B cell (primary cell): Measurements from ENCODE around the gene FTO. TPM values are rescaled to one million over a fixed set of nuclear protein-coding genes. Genes with fewer than 3 reads are reported as not detected.

Experiments
- ATAC-seq: fragments of 200-7000 bp; cut with Tn5 transposase; one replicate; pipeline ENCODE4 v1.10.0; 2021; ENCODE audit warnings: low read depth, mild to moderate bottlenecking, moderate number of reproducible peaks, moderate library complexity
- CTCF ChIA-PET: fragments of 350-600 bp; sonication (Branson Sonifier 250); formaldehyde crosslinking; loops from one replicate; lab custom pipeline; 2021; ENCODE audit warnings: antibody characterized with exemption, inconsistent platforms; lab: Charles Lee
- POLR2A ChIA-PET: fragments of 350-600 bp; sonication (Branson Sonifier 250); formaldehyde crosslinking; loops from one replicate; lab custom pipeline; 2021; ENCODE audit warnings: antibody characterized with exemption; lab: Charles Lee
- DNase-seq: peaks from one replicate; pipeline ENCODE4 v3.0.0; 2013
- H2AFZ ChIP-seq: 2 replicates; pipeline ENCODE4 v1.6.1; 2012; ENCODE audit warnings: mild to moderate bottlenecking, low read depth, low read length; ENCODE audit not compliant: insufficient read depth, poor library complexity, severe bottlenecking
- H3K27ac ChIP-seq, 2 donors: 1 replicate in 1 of 2; 2 replicates in 1 of 2; pipeline ENCODE4 v1.5.1; 2012 to 2013; ENCODE audit warnings: low read length in 2 of 2, mild to moderate bottlenecking in 2 of 2, moderate library complexity in 1 of 2
- H3K27me3 ChIP-seq, 4 experiments: fragments of 200-600 bp in 1 of 4; sonication (generic) in 1 of 4; replicated peaks in 1 of 4; 1 replicate in 2 of 4; 2 replicates in 2 of 4; pipeline versions ENCODE4 v1.6.1 to v1.7.0; 2013 to 2016; ENCODE audit warnings: low read length in 3 of 4, mild to moderate bottlenecking in 2 of 4, mixed read lengths in 1 of 4, moderate library complexity in 1 of 4; ENCODE audit not compliant: insufficient read depth in 4 of 4, control insufficient read depth in 3 of 4; ENCODE audit errors: control extremely low read depth in 1 of 4
- H3K36me3 ChIP-seq, 2 experiments: replicated peaks in 1 of 2; 1 replicate in 1 of 2; 2 replicates in 1 of 2; pipeline versions ENCODE4 v1.6.1 to v1.7.1; 2013; ENCODE audit warnings: low read length in 1 of 2; ENCODE audit not compliant: insufficient read depth in 2 of 2, control insufficient read depth in 1 of 2; ENCODE audit errors: control extremely low read depth in 1 of 2, extremely low read depth in 1 of 2
- H3K4me1 ChIP-seq, 2 donors: fragments of 200-600 bp in 1 of 2; sonication (generic) in 1 of 2; 1 replicate in 1 of 2; 2 replicates in 1 of 2; pipeline versions ENCODE4 v1.5.1 to v1.6.1; 2013 to 2017; ENCODE audit warnings: low read length in 2 of 2; ENCODE audit not compliant: control insufficient read depth in 2 of 2, insufficient read depth in 2 of 2
- H3K4me2 ChIP-seq: replicated peaks from 2 replicates; pipeline ENCODE3; 2012; ENCODE audit warnings: mild to moderate bottlenecking, low read depth, low read length; ENCODE audit not compliant: poor library complexity, severe bottlenecking
- H3K4me3 ChIP-seq, 5 experiments: fragments of 200-600 bp in 1 of 5; sonication (generic) in 1 of 5; 1 replicate in 3 of 5; 2 replicates in 2 of 5; pipeline versions ENCODE4 v1.5.1 to v1.7.0; 2011 to 2016; ENCODE audit warnings: low read length in 4 of 5, mild to moderate bottlenecking in 4 of 5, low read depth in 2 of 5, control low read depth in 1 of 5, moderate library complexity in 1 of 5; ENCODE audit not compliant: insufficient read depth in 1 of 5; ENCODE audit errors: control extremely low read depth in 1 of 5, extremely low read depth in 1 of 5
- H3K79me2 ChIP-seq: fragments of 200-600 bp; sonication (generic); one replicate; pipeline ENCODE4 v1.6.0; 2016; ENCODE audit warnings: low read length; ENCODE audit not compliant: control insufficient read depth, insufficient read depth
- H3K9ac ChIP-seq: fragments of 200-600 bp; sonication (generic); 2 replicates; pipeline ENCODE4 v1.6.1; 2017; ENCODE audit warnings: mild to moderate bottlenecking, low read length, moderate library complexity
- H3K9me3 ChIP-seq, 3 donors: one replicate each; pipeline versions ENCODE4 v1.6.1 to v1.7.1; 2013; ENCODE audit warnings: low read length in 2 of 3; ENCODE audit not compliant: control insufficient read depth in 2 of 3, insufficient read depth in 1 of 3; ENCODE audit errors: control extremely low read depth in 1 of 3
- H4K20me1 ChIP-seq: 2 replicates; pipeline ENCODE4 v1.6.0; 2012; ENCODE audit warnings: mild to moderate bottlenecking, low read length; ENCODE audit not compliant: insufficient read depth, control insufficient read depth, poor library complexity, severe bottlenecking
- H3K27ac Mint-ChIP-seq: one replicate; pipeline ENCODE4 v1.8.0; 2021; ENCODE audit warnings: mixed read lengths
- H3K27me3 Mint-ChIP-seq: one replicate; pipeline ENCODE4 v1.8.0; 2021; ENCODE audit warnings: mixed read lengths
- H3K4me1 Mint-ChIP-seq: one replicate; pipeline ENCODE4 v1.8.0; 2021; ENCODE audit warnings: mixed read lengths
- H3K4me3 Mint-ChIP-seq: one replicate; pipeline ENCODE4 v1.8.0; 2021; ENCODE audit warnings: mixed read lengths
- H3K9me3 Mint-ChIP-seq: one replicate; pipeline ENCODE4 v1.8.0; 2022; ENCODE audit warnings: mixed read lengths; ENCODE audit not compliant: insufficient read depth
- CTCF ChIP-seq: fragments of 200-600 bp; IDR thresholded peaks from one replicate; pipeline ENCODE4 v1.8.0; 2022; ENCODE audit warnings: antibody characterized with exemption, mild to moderate bottlenecking
- EZH2 ChIP-seq: IDR thresholded peaks from 2 replicates; pipeline ENCODE4 v1.6.1; 2012; ENCODE audit warnings: borderline replicate concordance, low read depth, mild to moderate bottlenecking, moderate library complexity, low read length; ENCODE audit not compliant: insufficient read depth, poor library complexity, severe bottlenecking
- WGBS: methylation state at CpG from one replicate; pipeline ENCODE4 v1.1.5; 2013; ENCODE audit warnings: missing lambda C conversion rate; ENCODE audit not compliant: insufficient coverage; 5-methylcytosine and 5-hydroxymethylcytosine counted together
- intact Hi-C: fragments of 100-400 bp; cut with micrococcal nuclease; formaldehyde crosslinking; loops from one replicate; pipeline ENCODE4 v1.10.0; 2022
- polyA plus RNA-seq: library from polyadenylated mRNA; depleted of rRNA; stranded (reverse); fragments of >200 nt; gene quantifications from 2 replicates; pipeline ENCODE4 v1.2.3, GENCODE V29; 2012
- total RNA-seq, 2 donors: library from RNA; stranded (reverse); fragments of 120-200 nt in 1 of 2; gene quantifications; 1 replicate in 1 of 2; 2 replicates in 1 of 2; pipeline versions ENCODE4 v1.2.3 to v1.2.4, GENCODE V29; 2013 to 2022

FTO gene
- total and polyA plus RNA-seq, 2 donors (not counting 1 experiment from before 2014, with no cell fraction given) = 26.5 to 68.5 TPM

GRCh38 chr16:53944025-53944424 is 240.1 kb downstream of the FTO start:
- 100% methylated on average over 1 of the region's 2 CpGs for WGBS
- CTCF ChIA-PET = no interaction called here

GRCh38 chr16:53945996-53946395 is 242.0 kb downstream of the FTO start:
- Histone ChIP-seq H3K4me2 (no peak overlapping the region), H3K9me3 (no peaks in the 10 kb centered on the region), H3K27ac (no peak overlapping the region), H3K9ac (no peak overlapping the region), H3K4me3 (no peak overlapping the region), H3K27me3 (no peaks in the 10 kb centered on the region), H3K4me1 (peaks cover 5 to 8% of the 10 kb centered on the region in 2 donors), H3K79me2 (no peaks in the 10 kb centered on the region), H2AFZ (no peak overlapping the region), H4K20me1 (no peaks in the 10 kb centered on the region), H3K36me3 (peaks cover 0 to 3% of the 10 kb centered on the region in 2 experiments)
- peak; percentile 70 for TF ChIP-seq CTCF
- TF ChIP-seq EZH2 = no peak
- POLR2A ChIA-PET = no interaction called here
- intact Hi-C loops = loop anchor here (10.0 kb wide), 1 partner anchor 1519 kb away; no protein-coding TSS in a partner anchor
- H3K4me3 Mint-ChIP-seq = no peak overlapping the region
- H3K9me3 Mint-ChIP-seq = no peaks in the 10 kb centered on the region
- no peak overlapping the region for H3K27ac Mint-ChIP-seq
- H3K4me1 Mint-ChIP-seq = peaks cover 26% of the 10 kb centered on the region
- CTCF ChIA-PET = interaction anchor here (0.8 to 1.4 kb wide), 4 partner anchors 12 to 1312 kb away, joined by 3 to 4 read pairs (median 4); no protein-coding TSS in a partner anchor
- no peaks in the 10 kb centered on the region for H3K27me3 Mint-ChIP-seq
- no CpG with 5 or more reads among the region's 2 CpGs for WGBS
- DNase-seq = peak; percentile 32
- no peak for ATAC-seq

More at GRCh38 chr16:53944025-53944424, 240.1 kb downstream of the FTO start:
- POLR2A ChIA-PET = no interaction called here
- H3K4me3 ChIP-seq = no peak overlapping the region
- H3K27ac ChIP-seq = no peak overlapping the region
- Mint-ChIP-seq H3K27me3 (no peaks in the 10 kb centered on the region), H3K27ac (no peak overlapping the region), H3K9me3 (no peaks in the 10 kb centered on the region), H3K4me1 (peaks cover 11% of the 10 kb centered on the region), H3K4me3 (no peak overlapping the region)
- ATAC-seq = no peak
- H3K9ac ChIP-seq = no peak overlapping the region
- H4K20me1 ChIP-seq = no peaks in the 10 kb centered on the region
- no peaks in the 10 kb centered on the region for H3K27me3 ChIP-seq
- TF ChIP-seq EZH2 (no peak), CTCF (no peak)
- DNase-seq = no peak
- H3K36me3 ChIP-seq = peaks cover 0 to 3% of the 10 kb centered on the region in 2 experiments
- H2AFZ ChIP-seq = no peak overlapping the region
- H3K9me3 ChIP-seq = no peaks in the 10 kb centered on the region
- intact Hi-C loops = loop anchor here (10.0 kb wide), 1 partner anchor 1521 kb away; no protein-coding TSS in a partner anchor
- no peak overlapping the region for H3K4me2 ChIP-seq
- H3K79me2 ChIP-seq = no peaks in the 10 kb centered on the region
- H3K4me1 ChIP-seq = peaks cover 0 to 1% of the 10 kb centered on the region in 2 donors
